WTC11 (cell line): Measurements from ENCODE around the gene CTNNA1. TPM values are rescaled to one million over a fixed set of nuclear protein-coding genes. Genes with fewer than 3 reads are reported as not detected.
A peak's percentile ranks its signal among the peaks of the same experiment; 100 is the strongest.

ENCODE experiments used
- ATAC-seq: fragments of 200-7000 bp; cut with Tn5 transposase; 2 replicates; pipeline ENCODE4 v1.10.0; 2021; ENCODE audit warnings: mild to moderate bottlenecking, moderate library complexity
- CTCF ChIA-PET: fragments of 300-600 bp; sonication (Branson Sonifier 250); formaldehyde crosslinking; loops from one replicate; lab custom pipeline; 2021; ENCODE audit warnings: antibody characterized with exemption; lab: Charles Lee
- POLR2A ChIA-PET: fragments of 350-600 bp; sonication (Branson Sonifier 250); formaldehyde crosslinking; loops from one replicate; lab custom pipeline; 2021; ENCODE audit warnings: antibody characterized with exemption; lab: Charles Lee
- DNase-seq: peaks from one replicate; pipeline ENCODE4 v3.0.0; 2021; ENCODE audit warnings: low spot score
- H3K27ac Mint-ChIP-seq: 2 replicates; pipeline ENCODE4 v1.8.0; 2021; ENCODE audit warnings: mixed read lengths
- H3K27me3 Mint-ChIP-seq: 2 replicates; pipeline ENCODE4 v1.8.0; 2021; ENCODE audit warnings: low read depth, mild to moderate bottlenecking, moderate library complexity, mixed read lengths
- H3K36me3 Mint-ChIP-seq: 2 replicates; pipeline ENCODE4 v1.8.0; 2021; ENCODE audit warnings: mixed read lengths
- H3K4me1 Mint-ChIP-seq: 2 replicates; pipeline ENCODE4 v1.8.0; 2022; ENCODE audit warnings: mixed read lengths
- H3K4me3 Mint-ChIP-seq: 2 replicates; pipeline ENCODE4 v1.8.0; 2021; ENCODE audit warnings: mild to moderate bottlenecking, moderate library complexity, mixed read lengths
- H3K9me3 Mint-ChIP-seq: 2 replicates; pipeline ENCODE4 v1.8.0; 2021; ENCODE audit warnings: mixed read lengths
- AFF4 ChIP-seq: sonication (generic); formaldehyde crosslinking; IDR thresholded peaks from 2 replicates; pipeline ENCODE4 v1.8.1; 2023; ENCODE audit warnings: mild to moderate bottlenecking, missing genetic modification reagents, borderline replicate concordance
- ATF1 ChIP-seq: sonication (generic); formaldehyde crosslinking; IDR thresholded peaks from 2 replicates; pipeline ENCODE4 v1.8.1; 2023; ENCODE audit warnings: mild to moderate bottlenecking, moderate library complexity, missing genetic modification reagents
- ATF2 ChIP-seq: sonication (generic); formaldehyde crosslinking; IDR thresholded peaks from 2 replicates; pipeline ENCODE4 v1.8.1; 2022; ENCODE audit warnings: low read depth, missing genetic modification reagents, borderline replicate concordance
- CBFB ChIP-seq: sonication (generic); formaldehyde crosslinking; IDR thresholded peaks from 2 replicates; pipeline ENCODE4 v1.8.1; 2022; ENCODE audit warnings: mild to moderate bottlenecking, low read depth, missing genetic modification reagents
- CREM ChIP-seq: sonication (generic); formaldehyde crosslinking; IDR thresholded peaks from 2 replicates; pipeline ENCODE4 v1.8.1; 2022; ENCODE audit warnings: mild to moderate bottlenecking, missing genetic modification reagents, moderate library complexity
- ELF4 ChIP-seq: sonication (generic); formaldehyde crosslinking; IDR thresholded peaks from 2 replicates; pipeline ENCODE4 v1.8.1; 2022; ENCODE audit warnings: low read depth, mild to moderate bottlenecking, moderate library complexity, missing genetic modification reagents
- FOXJ3 ChIP-seq: sonication (generic); formaldehyde crosslinking; IDR thresholded peaks from 2 replicates; pipeline ENCODE4 v1.9.0; 2021; ENCODE audit warnings: missing genetic modification reagents, mild to moderate bottlenecking, borderline replicate concordance
- FOXK1 ChIP-seq: sonication (generic); formaldehyde crosslinking; IDR thresholded peaks from 2 replicates; pipeline ENCODE4 v1.8.0; 2022; ENCODE audit warnings: mild to moderate bottlenecking, moderate library complexity, missing genetic modification reagents
- JAZF1 ChIP-seq: fragments of 250-450 bp; sonication (Bioruptor Pico); IDR thresholded peaks from 2 replicates; pipeline ENCODE4 v1.9.0; 2021; ENCODE audit warnings: moderate library complexity, mild to moderate bottlenecking, inconsistent platforms
- JUN ChIP-seq: sonication (generic); formaldehyde crosslinking; IDR thresholded peaks from 2 replicates; pipeline ENCODE4 v1.8.0; 2023; ENCODE audit warnings: mild to moderate bottlenecking, missing genetic modification reagents
- KAT7 ChIP-seq: sonication (generic); formaldehyde crosslinking; IDR thresholded peaks from 2 replicates; pipeline ENCODE4 v1.8.1; 2023; ENCODE audit warnings: missing genetic modification reagents, mild to moderate bottlenecking, borderline replicate concordance
- MAX ChIP-seq: sonication (generic); formaldehyde crosslinking; IDR thresholded peaks from 2 replicates; pipeline ENCODE4 v1.8.0; 2022; ENCODE audit warnings: mild to moderate bottlenecking, missing genetic modification reagents
- MXD4 ChIP-seq: fragments of 250-450 bp; sonication (Bioruptor Pico); IDR thresholded peaks from 2 replicates; pipeline ENCODE4 v1.8.0; 2021; ENCODE audit warnings: mild to moderate bottlenecking, moderate library complexity, borderline replicate concordance
- SMAD4 ChIP-seq: sonication (generic); formaldehyde crosslinking; IDR thresholded peaks from 2 replicates; pipeline ENCODE4 v1.8.0; 2022; ENCODE audit warnings: mild to moderate bottlenecking, missing genetic modification reagents
- SP1 ChIP-seq: sonication (generic); formaldehyde crosslinking; conservative IDR thresholded peaks from 2 replicates; pipeline ENCODE4 v1.8.1; 2022; ENCODE audit warnings: missing genetic modification reagents
- USF1 ChIP-seq: sonication (generic); formaldehyde crosslinking; IDR thresholded peaks from 2 replicates; pipeline ENCODE4 v1.8.0; 2022; ENCODE audit warnings: mild to moderate bottlenecking, missing genetic modification reagents
- ZMAT4 ChIP-seq: fragments of 250-450 bp; sonication (Bioruptor Pico); IDR thresholded peaks from 2 replicates; pipeline ENCODE4 v1.9.0; 2021; ENCODE audit warnings: mild to moderate bottlenecking
- ZNF138 ChIP-seq: sonication (generic); formaldehyde crosslinking; conservative IDR thresholded peaks from 2 replicates; pipeline ENCODE4 v1.8.1; 2022; ENCODE audit warnings: mild to moderate bottlenecking, moderate library complexity, missing genetic modification reagents
- ZNF317 ChIP-seq: sonication (generic); formaldehyde crosslinking; IDR thresholded peaks from 2 replicates; pipeline ENCODE4 v1.8.1; 2023; ENCODE audit warnings: low read depth, mild to moderate bottlenecking, moderate library complexity, missing genetic modification reagents, borderline replicate concordance
- ZNF396 ChIP-seq: fragments of 250-450 bp; sonication (Bioruptor Pico); IDR thresholded peaks from 2 replicates; pipeline ENCODE4 v1.8.0; 2021; ENCODE audit warnings: mild to moderate bottlenecking, moderate library complexity, borderline replicate concordance
- ZNF416 ChIP-seq: fragments of 250-450 bp; sonication (Bioruptor Pico); IDR thresholded peaks from 2 replicates; pipeline ENCODE4 v1.9.0; 2021; ENCODE audit warnings: mild to moderate bottlenecking, inconsistent platforms
- total RNA-seq: library from RNA; stranded (reverse); gene quantifications from 3 replicates; pipeline ENCODE4 v1.2.3, GENCODE V29; 2021

Gene CTNNA1
- total RNA-seq, 1 experiment from 2014 or later, result 309 TPM

GRCh38 chr5:138875552-138875875, 122.3 kb downstream of the CTNNA1 start (continued):
- TF ChIP-seq FOXJ3 (CRISPR knock-in tag) (no peak), ATF2 (CRISPR knock-in tag) (no peak), MAX (CRISPR knock-in tag) (no peak), USF1 (CRISPR knock-in tag) (no peak), SP1 (CRISPR knock-in tag) (no peak)

GRCh38 chr5:138875946-138876345, 122.7 kb downstream of the CTNNA1 start:
- POLR2A ChIA-PET, result no interaction called here
- H3K4me1 Mint-ChIP-seq, result peaks cover 84% of the 10 kb centered on the region

GRCh38 chr5:138876811-138877210, 123.6 kb downstream of the CTNNA1 start:
- CTCF ChIA-PET, result interaction anchor here (0.6 kb wide), 1 partner anchor 87 kb away, joined by 3 read pairs; no protein-coding TSS in a partner anchor
- no peaks in the 10 kb centered on the region for H3K27me3 Mint-ChIP-seq
- no peak for DNase-seq
- peaks cover 84% of the 10 kb centered on the region for H3K4me1 Mint-ChIP-seq
- no peak for ATAC-seq
- peak overlapping the region; percentile 83 for H3K27ac Mint-ChIP-seq
- H3K9me3 Mint-ChIP-seq, result peaks cover 4% of the 10 kb centered on the region; the same call in 1 of the 2 replicates
- no peak overlapping the region for H3K4me3 Mint-ChIP-seq
- H3K36me3 Mint-ChIP-seq, result peaks cover 15% of the 10 kb centered on the region; the same call in 1 of the 2 replicates
- POLR2A ChIA-PET, result no interaction called here
- TF ChIP-seq ATF1 (no peak), KAT7 (CRISPR knock-in tag) (no peak), SMAD4 (CRISPR knock-in tag) (no peak), CBFB (no peak), ZNF138 (no peak), ZMAT4 (CRISPR knock-in tag) (no peak), JUN (CRISPR knock-in tag) (no peak), ZNF396 (no peak), ELF4 (CRISPR knock-in tag) (no peak), JAZF1 (CRISPR knock-in tag) (no peak), MXD4 (no peak), ZNF416 (no peak)

More at GRCh38 chr5:138875946-138876345, 122.7 kb downstream of the CTNNA1 start:
- Mint-ChIP-seq H3K9me3 (peaks cover 4% of the 10 kb centered on the region; the same call in 1 of the 2 replicates), H3K36me3 (peaks cover 15% of the 10 kb centered on the region; the same call in 1 of the 2 replicates), H3K27me3 (no peaks in the 10 kb centered on the region), H3K4me3 (no peak overlapping the region), H3K27ac (peak overlapping the region; percentile 83)
- ATAC-seq, result no peak
- TF ChIP-seq FOXK1, result no peak
- TF ChIP-seq USF1 (CRISPR knock-in tag), result no peak
- no peak for TF ChIP-seq AFF4 (CRISPR knock-in tag)
- TF ChIP-seq ZMAT4 (CRISPR knock-in tag), result no peak
- no peak for TF ChIP-seq CREM (CRISPR knock-in tag)
- no peak for TF ChIP-seq ZNF317 (CRISPR knock-in tag)
- DNase-seq, result no peak
- CTCF ChIA-PET, result interaction anchor here (0.6 kb wide), 1 partner anchor 86 kb away, joined by 3 read pairs; no protein-coding TSS in a partner anchor
